ENCODE results near the gene ZNF425. TPM values are rescaled to one million over a fixed set of nuclear protein-coding genes. Genes with fewer than 3 reads are reported as not detected.
"Not testable (repeated sequence)": the region's sequence is repeated elsewhere in the genome, so short reads cannot be mapped to it uniquely, and the experiment has no call there.

ZNF425 gene
- polyA plus RNA-seq, 1 donor, result 4.3 TPM

DNA sequence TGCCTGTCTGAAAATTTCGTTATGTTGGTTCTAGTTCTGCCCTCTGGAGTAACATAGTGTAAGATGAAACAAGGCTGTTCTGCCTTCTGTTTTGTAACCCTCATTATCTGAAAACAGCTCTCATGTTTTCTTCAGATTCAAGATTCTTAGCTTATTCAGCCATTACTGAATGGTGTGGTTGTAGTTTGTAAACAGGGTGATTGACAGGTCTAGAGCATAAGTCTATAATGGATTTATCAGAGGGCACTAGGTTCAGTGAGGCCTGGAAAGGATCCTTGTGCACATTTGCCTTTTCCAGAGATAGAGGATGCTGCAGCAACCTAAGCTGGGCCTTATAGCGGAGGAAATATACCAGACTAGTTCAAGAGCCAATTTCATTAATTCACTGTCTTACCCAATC lies 27.2 kb upstream of the ZNF425 start:
- no peak overlapping the region for H3K27ac ChIP-seq (ENCODE audit: low read length)
- H3K27me3 ChIP-seq (ENCODE audit: control insufficient read depth, insufficient read depth, low read length), result no peaks in the 10 kb centered on the region
- H3K4me1 ChIP-seq (ENCODE audit: control insufficient read depth, insufficient read depth, low read length), result no peaks in the 10 kb centered on the region
- H3K4me3 ChIP-seq (ENCODE audit: low read length), result no peak overlapping the region
- peaks cover 30% of the 10 kb centered on the region for H3K36me3 ChIP-seq (ENCODE audit: control insufficient read depth, insufficient read depth, low read length)
- DNase-seq, result no peak
- no CpG with 5 or more reads among the region's 2 CpGs for WGBS (ENCODE audit: insufficient coverage, low lambda C conversion rate)
- no peaks in the 10 kb centered on the region for H3K9me3 ChIP-seq (ENCODE audit: control insufficient read depth, low read depth, low read length)

DNA sequence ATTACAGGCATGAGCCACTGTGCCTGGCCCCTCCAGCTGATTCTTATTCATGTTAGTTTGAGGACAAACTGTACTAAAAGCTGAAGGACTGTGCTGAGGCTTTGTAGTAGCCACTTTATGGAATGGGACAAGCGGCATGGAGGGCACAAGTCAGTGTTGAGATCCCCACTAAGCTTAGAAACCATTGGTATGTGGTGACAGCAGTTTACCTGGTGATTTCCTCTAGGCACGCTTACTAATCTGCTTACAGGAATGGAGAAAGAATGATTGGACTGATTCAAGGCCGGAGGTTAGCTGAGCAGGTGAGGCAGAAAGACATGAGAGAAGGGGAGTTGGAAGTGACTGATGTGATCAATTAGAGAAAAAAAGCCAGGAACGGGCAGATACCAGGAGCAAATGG lies 24.9 kb upstream of the ZNF425 start:
- WGBS (ENCODE audit: insufficient coverage, low lambda C conversion rate), result 80% methylated on average over 1 of the region's 4 CpGs
- Histone ChIP-seq H3K4me3 (ENCODE audit: low read length) (no peak overlapping the region), H3K4me1 (ENCODE audit: control insufficient read depth, insufficient read depth, low read length) (no peaks in the 10 kb centered on the region), H3K36me3 (ENCODE audit: control insufficient read depth, insufficient read depth, low read length) (peaks cover 19% of the 10 kb centered on the region), H3K9me3 (ENCODE audit: control insufficient read depth, low read depth, low read length) (no peaks in the 10 kb centered on the region), H3K27ac (ENCODE audit: low read length) (no peak overlapping the region), H3K27me3 (ENCODE audit: control insufficient read depth, insufficient read depth, low read length) (no peaks in the 10 kb centered on the region)
- no peak for DNase-seq

DNA sequence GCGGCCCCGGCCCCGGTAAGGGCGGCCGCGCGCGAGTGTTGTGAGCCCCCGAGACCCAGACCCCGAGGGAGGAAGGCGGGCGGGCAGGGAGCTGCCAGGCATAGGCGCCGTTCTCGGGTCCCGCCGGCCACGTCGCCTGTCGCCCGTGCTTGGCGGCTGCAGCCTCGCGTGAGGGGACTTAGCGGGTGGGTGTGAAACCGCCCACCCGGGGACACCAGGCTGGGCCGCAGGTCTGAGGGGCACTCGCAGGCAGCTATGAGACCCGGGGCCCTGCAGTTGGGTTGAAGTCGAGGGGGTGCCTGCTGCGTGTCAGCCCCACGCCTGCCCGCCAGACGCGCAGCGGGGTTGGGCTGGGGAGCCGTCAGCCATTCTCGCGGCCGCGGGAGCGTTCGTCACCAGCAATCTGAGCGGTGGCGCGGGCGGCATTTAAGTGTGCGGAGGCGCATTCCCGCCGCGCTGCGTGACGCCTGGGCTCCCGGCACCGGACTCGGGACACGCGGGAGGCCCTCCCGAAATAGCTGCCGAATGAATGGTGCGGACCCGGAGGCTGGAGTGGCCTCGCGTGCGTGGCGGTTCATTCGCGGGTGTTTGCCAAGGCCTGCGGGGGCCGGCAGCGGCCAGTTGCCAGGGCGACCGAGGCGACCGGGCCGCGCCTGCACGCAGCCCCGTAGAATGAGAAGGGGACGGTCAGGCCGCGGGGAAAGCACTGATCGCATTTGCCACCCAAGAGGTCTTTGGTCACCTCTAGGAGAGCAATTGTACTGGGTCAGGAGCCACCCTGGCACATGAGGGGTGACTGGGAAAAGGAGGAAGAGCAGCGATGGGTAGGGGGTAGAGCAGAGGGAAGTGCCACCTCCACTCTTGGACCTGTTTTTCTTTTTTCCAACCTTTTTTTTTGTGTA lies 21.9 kb upstream of the ZNF425 start:
- WGBS (ENCODE audit: insufficient coverage, low lambda C conversion rate), result no CpG with 5 or more reads among the region's 86 CpGs
- Histone ChIP-seq H3K4me1 (ENCODE audit: control insufficient read depth, insufficient read depth, low read length) (no peaks in the 10 kb centered on the region), H3K9me3 (ENCODE audit: control insufficient read depth, low read depth, low read length) (no peaks in the 10 kb centered on the region), H3K27ac (ENCODE audit: low read length) (peak overlapping the region; percentile 83), H3K4me3 (ENCODE audit: low read length) (peak overlapping the region; percentile 93), H3K27me3 (ENCODE audit: control insufficient read depth, insufficient read depth, low read length) (no peaks in the 10 kb centered on the region), H3K36me3 (ENCODE audit: control insufficient read depth, insufficient read depth, low read length) (no peaks in the 10 kb centered on the region)
- DNase-seq, result peak; percentile 34 to 71

DNA sequence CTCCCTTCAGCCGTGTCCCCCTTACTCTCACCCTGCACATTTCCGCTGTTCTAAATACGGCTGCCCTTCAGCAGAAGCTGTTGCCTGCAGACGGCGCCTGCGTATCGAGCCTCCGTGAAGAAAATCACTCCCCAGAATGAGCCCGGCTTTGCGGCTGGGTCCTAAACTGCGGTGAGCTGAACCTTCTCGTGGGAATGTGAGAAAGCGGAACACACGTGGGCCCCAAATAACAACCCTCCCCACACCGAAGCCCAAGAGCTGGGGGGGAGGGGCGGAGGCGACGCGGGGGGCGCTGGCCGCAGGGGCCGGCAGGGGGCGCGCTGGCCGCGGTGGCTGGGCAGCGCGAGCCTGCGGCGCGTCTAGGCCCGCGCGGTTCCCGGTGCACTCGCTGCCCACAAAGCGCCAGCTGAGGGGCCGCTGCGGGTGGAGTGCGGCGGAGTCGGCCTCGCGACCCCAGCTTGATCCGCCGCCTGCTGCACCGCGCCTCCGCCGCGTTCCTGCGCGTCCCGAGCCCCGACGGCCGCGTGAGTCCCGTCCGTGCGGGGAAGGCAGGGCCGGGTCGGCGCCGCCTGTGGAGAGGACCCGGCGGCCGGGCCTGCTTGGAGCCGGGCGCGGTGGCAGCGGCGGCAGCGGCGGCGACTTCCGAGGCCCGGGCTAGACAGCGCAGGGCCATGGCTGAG lies 21.1 kb upstream of the ZNF425 start, which contains the start of gene ZNF398:
TSS of gene ZNF398 (plus strand) at position 382 of the 680 bp plus-strand sequence. CDS start at position 672, 290 bp downstream.
- Histone ChIP-seq H3K4me1 (ENCODE audit: control insufficient read depth, insufficient read depth, low read length) (no peaks in the 10 kb centered on the region), H3K27me3 (ENCODE audit: control insufficient read depth, insufficient read depth, low read length) (no peaks in the 10 kb centered on the region), H3K36me3 (ENCODE audit: control insufficient read depth, insufficient read depth, low read length) (no peaks in the 10 kb centered on the region), H3K9me3 (ENCODE audit: control insufficient read depth, low read depth, low read length) (no peaks in the 10 kb centered on the region), H3K4me3 (ENCODE audit: low read length) (peak within 1 kb of the TSS; percentile 93), H3K27ac (ENCODE audit: low read length) (peak within 1 kb of the TSS; percentile 84)
- DNase-seq, result peak; percentile 73 to 89
- no CpG with 5 or more reads among the region's 79 CpGs for WGBS (ENCODE audit: insufficient coverage, low lambda C conversion rate)

DNA sequence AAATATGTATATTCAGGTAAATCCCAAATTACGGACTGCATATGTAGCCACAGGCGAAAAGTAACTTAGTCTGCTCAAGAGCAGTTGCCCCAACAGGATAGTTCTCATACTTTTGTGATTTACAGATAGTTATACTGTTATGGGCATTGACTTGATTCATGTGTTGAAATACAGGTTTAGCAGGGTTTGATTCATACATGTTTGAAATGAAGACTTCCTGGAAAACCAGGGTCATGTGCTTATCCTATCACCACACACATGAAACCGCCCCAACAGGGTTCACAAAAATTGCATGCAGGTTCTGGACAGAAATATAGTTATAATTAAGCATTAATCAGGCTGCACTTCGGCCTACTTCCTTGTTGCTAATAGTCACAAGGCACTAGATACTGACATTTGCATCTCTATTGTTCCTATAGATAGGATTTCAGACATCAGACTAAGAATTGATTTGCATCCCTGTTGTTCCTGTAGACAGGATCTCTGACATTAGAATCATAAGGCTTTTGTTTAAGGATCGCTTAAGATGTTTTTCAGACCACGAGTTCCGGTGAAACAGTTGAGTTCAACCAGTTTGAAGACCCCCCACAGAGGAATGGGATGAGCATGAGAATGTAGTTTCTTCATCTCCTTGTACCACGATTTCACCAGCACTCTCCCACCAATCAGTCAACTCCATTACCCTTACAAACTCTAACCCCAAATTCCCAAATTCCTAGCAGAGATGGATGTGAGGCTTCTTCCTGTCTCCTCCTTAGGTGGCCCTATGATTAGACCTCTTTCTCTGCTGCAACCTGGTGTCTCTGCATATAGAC lies 19.1 kb upstream of the ZNF425 start:
- Histone ChIP-seq H3K4me1 (ENCODE audit: control insufficient read depth, insufficient read depth, low read length) (no peaks in the 10 kb centered on the region), H3K9me3 (ENCODE audit: control insufficient read depth, low read depth, low read length) (no peaks in the 10 kb centered on the region), H3K27ac (ENCODE audit: low read length) (no peak overlapping the region), H3K27me3 (ENCODE audit: control insufficient read depth, insufficient read depth, low read length) (no peaks in the 10 kb centered on the region), H3K36me3 (ENCODE audit: control insufficient read depth, insufficient read depth, low read length) (no peaks in the 10 kb centered on the region), H3K4me3 (ENCODE audit: low read length) (no peak overlapping the region)
- WGBS (ENCODE audit: insufficient coverage, low lambda C conversion rate), result 85% methylated on average over 4 of the region's 8 CpGs
- DNase-seq, result peak; percentile 60 to 81

DNA sequence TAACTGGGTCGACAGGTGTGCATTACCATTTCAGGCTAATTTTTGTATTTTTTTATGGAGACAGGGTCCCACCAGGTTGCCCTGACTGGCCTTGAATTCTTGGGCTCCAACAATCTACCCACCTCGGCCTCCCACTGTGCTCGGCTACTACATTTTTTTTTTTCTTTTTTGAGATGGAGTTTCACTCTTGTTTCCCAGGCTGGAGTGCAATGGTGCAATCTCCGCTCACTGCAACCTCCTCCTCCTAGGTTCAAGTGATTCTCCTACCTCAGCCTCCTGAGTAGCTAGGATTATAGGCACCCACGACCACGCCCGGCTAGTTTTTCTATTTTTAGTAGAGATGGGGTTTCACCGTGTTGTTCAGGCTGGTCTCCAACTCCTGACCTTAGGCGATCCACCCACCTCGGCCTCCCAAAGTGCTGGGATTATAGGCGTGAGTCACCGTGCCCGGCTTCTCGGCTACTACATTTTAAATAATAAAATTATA lies 18.4 kb upstream of the ZNF425 start:
- WGBS (ENCODE audit: insufficient coverage, low lambda C conversion rate), result 95% methylated on average over 4 of the region's 14 CpGs
- not testable (repeated sequence) for DNase-seq; H3K4me1 ChIP-seq (ENCODE audit: control insufficient read depth, insufficient read depth, low read length); H3K27ac ChIP-seq (ENCODE audit: low read length); H3K27me3 ChIP-seq (ENCODE audit: control insufficient read depth, insufficient read depth, low read length); H3K36me3 ChIP-seq (ENCODE audit: control insufficient read depth, insufficient read depth, low read length); H3K9me3 ChIP-seq (ENCODE audit: control insufficient read depth, low read depth, low read length); H3K4me3 ChIP-seq (ENCODE audit: low read length)

DNA sequence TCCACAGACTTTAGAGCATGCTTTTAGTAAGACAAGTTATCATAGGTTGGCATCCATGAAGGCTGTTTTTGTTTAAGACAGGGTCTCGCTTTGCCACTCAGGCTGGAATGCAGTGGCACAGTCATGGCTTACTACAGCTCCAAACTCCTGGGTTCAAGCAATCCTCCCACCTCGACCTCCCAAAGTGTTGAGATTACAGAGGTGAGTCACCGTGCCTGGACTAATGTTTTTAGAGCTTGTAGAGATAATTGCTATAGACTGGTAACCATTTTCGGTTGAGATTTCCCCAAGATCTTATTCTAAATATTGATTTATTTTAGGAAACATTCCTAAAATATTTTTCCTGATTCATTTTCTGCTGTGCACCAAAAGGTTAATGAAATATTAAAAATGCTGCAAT lies 15.8 kb upstream of the ZNF425 start:
- 100% methylated on average over 1 of the region's 4 CpGs for WGBS (ENCODE audit: insufficient coverage, low lambda C conversion rate)
- H3K36me3 ChIP-seq (ENCODE audit: control insufficient read depth, insufficient read depth, low read length), result no peaks in the 10 kb centered on the region
- no peak overlapping the region for H3K4me3 ChIP-seq (ENCODE audit: low read length)
- no peaks in the 10 kb centered on the region for H3K4me1 ChIP-seq (ENCODE audit: control insufficient read depth, insufficient read depth, low read length)
- no peak for DNase-seq
- no peaks in the 10 kb centered on the region for H3K9me3 ChIP-seq (ENCODE audit: control insufficient read depth, low read depth, low read length)
- no peaks in the 10 kb centered on the region for H3K27me3 ChIP-seq (ENCODE audit: control insufficient read depth, insufficient read depth, low read length)
- no peak overlapping the region for H3K27ac ChIP-seq (ENCODE audit: low read length)

DNA sequence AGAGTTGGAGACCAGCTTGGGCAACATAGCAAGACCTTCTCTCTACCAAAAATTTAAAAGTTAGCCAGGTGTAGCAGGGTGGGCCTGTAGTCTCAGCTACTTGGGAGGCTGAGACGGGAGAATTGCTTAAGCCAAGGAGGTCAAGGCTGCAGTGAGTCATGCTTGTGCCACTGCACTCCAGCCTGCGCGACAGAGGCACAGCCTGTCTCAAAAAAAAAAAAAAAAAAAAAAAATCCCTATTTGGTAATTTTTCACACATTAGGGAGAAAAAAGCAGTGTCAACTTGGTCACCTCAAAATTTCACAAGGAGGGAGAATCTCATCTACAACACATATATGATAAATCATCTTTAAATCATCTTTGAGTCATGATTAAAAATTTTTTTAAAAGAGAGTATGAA lies 14.7 kb upstream of the ZNF425 start:
- no peak overlapping the region for H3K4me3 ChIP-seq (ENCODE audit: low read length)
- WGBS (ENCODE audit: insufficient coverage, low lambda C conversion rate), result no CpG with 5 or more reads among the region's 3 CpGs
- DNase-seq, result no peak
- no peaks in the 10 kb centered on the region for H3K36me3 ChIP-seq (ENCODE audit: control insufficient read depth, insufficient read depth, low read length)
- no peaks in the 10 kb centered on the region for H3K9me3 ChIP-seq (ENCODE audit: control insufficient read depth, low read depth, low read length)
- no peaks in the 10 kb centered on the region for H3K27me3 ChIP-seq (ENCODE audit: control insufficient read depth, insufficient read depth, low read length)
- no peak overlapping the region for H3K27ac ChIP-seq (ENCODE audit: low read length)
- H3K4me1 ChIP-seq (ENCODE audit: control insufficient read depth, insufficient read depth, low read length), result no peaks in the 10 kb centered on the region

DNA sequence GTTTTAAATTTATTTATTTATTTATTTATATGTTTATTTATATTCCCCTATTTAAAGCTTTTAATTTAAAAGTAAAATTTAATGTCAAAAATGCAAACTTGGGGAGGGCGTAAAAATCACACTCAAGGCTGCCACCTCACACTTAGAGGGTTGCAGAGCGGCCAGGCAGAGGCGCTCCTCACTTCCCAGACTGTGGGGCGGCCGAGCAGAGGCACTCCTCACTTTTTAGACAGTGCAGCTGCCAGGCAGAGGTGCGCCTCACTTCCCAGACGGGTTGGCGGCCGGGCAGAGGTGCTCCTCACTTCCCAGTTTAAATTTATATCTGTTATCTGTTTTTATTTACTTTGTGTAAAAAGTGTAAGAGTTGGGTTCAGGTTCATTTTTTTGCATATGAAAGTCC lies 10.0 kb upstream of the ZNF425 start:
- no peaks in the 10 kb centered on the region for H3K27me3 ChIP-seq (ENCODE audit: control insufficient read depth, insufficient read depth, low read length)
- no peaks in the 10 kb centered on the region for H3K4me1 ChIP-seq (ENCODE audit: control insufficient read depth, insufficient read depth, low read length)
- DNase-seq, result no peak
- 100% methylated on average over 1 of the region's 9 CpGs for WGBS (ENCODE audit: insufficient coverage, low lambda C conversion rate)
- H3K4me3 ChIP-seq (ENCODE audit: low read length), result no peak overlapping the region
- H3K27ac ChIP-seq (ENCODE audit: low read length), result no peak overlapping the region
- no peaks in the 10 kb centered on the region for H3K36me3 ChIP-seq (ENCODE audit: control insufficient read depth, insufficient read depth, low read length)
- H3K9me3 ChIP-seq (ENCODE audit: control insufficient read depth, low read depth, low read length), result no peaks in the 10 kb centered on the region

Measured in large intestine (tissue), 3 donors.